Neuronal stem cell (in vitro differentiated cells): Measurements from ENCODE around the gene ATAD3C.
"Not testable (repeated sequence)": the region's sequence is repeated elsewhere in the genome, so short reads cannot be mapped to it uniquely, and the experiment has no call there.

Experiments used
- DNase-seq: peaks from one replicate; pipeline ENCODE4 v3.0.0-alpha.2; 2013; ENCODE audit warnings: low spot score
- H2AFZ ChIP-seq: one replicate; pipeline ENCODE4 v1.6.1; 2013; ENCODE audit warnings: mild to moderate bottlenecking, low read length, inconsistent platforms
- H2AK5ac ChIP-seq: 2 replicates; pipeline ENCODE4 v1.6.1; 2013; ENCODE audit warnings: low read depth, mild to moderate bottlenecking, inconsistent platforms, low read length, moderate library complexity, mixed read lengths
- H2BK120ac ChIP-seq: 2 replicates; pipeline ENCODE4 v1.6.1; 2013; ENCODE audit warnings: low read depth, mild to moderate bottlenecking, inconsistent platforms, low read length, moderate library complexity, mixed read lengths
- H2BK12ac ChIP-seq: one replicate; pipeline ENCODE4 v1.6.1; 2013; ENCODE audit warnings: low read length, inconsistent platforms
- H2BK15ac ChIP-seq: 2 replicates; pipeline ENCODE4 v1.6.1; 2013; ENCODE audit warnings: mild to moderate bottlenecking, low read length, inconsistent platforms, mixed read lengths
- H2BK5ac ChIP-seq: one replicate; pipeline ENCODE4 v1.6.1; 2013; ENCODE audit warnings: inconsistent platforms, mild to moderate bottlenecking, low read length, moderate library complexity
- H3K14ac ChIP-seq: one replicate; pipeline ENCODE4 v1.6.1; 2013; ENCODE audit warnings: low read length, inconsistent platforms
- H3K18ac ChIP-seq: 2 replicates; pipeline ENCODE4 v1.6.1; 2013; ENCODE audit warnings: low read length, inconsistent platforms
- H3K23ac ChIP-seq: 2 replicates; pipeline ENCODE4 v1.6.1; 2013; ENCODE audit warnings: low read depth, mild to moderate bottlenecking, mixed read lengths, low read length, inconsistent platforms; ENCODE audit not compliant: poor library complexity
- H3K27ac ChIP-seq: replicated peaks from 3 replicates; pipeline ENCODE4 v1.5.1; 2013; ENCODE audit warnings: low read length, inconsistent platforms
- H3K27me3 ChIP-seq, 3 experiments: 2 replicates each; pipeline ENCODE4 v1.6.1; 2013; ENCODE audit warnings: low read length in 3 of 3, mild to moderate bottlenecking in 2 of 3, inconsistent platforms in 1 of 3, low read depth in 1 of 3, mixed read lengths in 1 of 3, moderate library complexity in 1 of 3; ENCODE audit not compliant: control insufficient read depth in 3 of 3, insufficient read depth in 3 of 3
- H3K36me3 ChIP-seq, 2 donors: replicated peaks in 1 of 2; 2 replicates each; pipeline ENCODE4 v1.6.1; 2013; ENCODE audit warnings: low read length in 2 of 2; ENCODE audit not compliant: control insufficient read depth in 2 of 2, insufficient read depth in 2 of 2
- H3K4ac ChIP-seq: 2 replicates; pipeline ENCODE4 v1.6.1; 2013; ENCODE audit warnings: inconsistent platforms, mild to moderate bottlenecking, low read length, moderate library complexity
- H3K4me1 ChIP-seq, 2 donors: 1 replicate in 1 of 2; 2 replicates in 1 of 2; pipeline ENCODE4 v1.6.1; 2013; ENCODE audit warnings: low read length in 2 of 2, low read depth in 1 of 2; ENCODE audit not compliant: control insufficient read depth in 2 of 2, insufficient read depth in 1 of 2
- H3K4me2 ChIP-seq: one replicate; pipeline ENCODE4 v1.6.1; 2013; ENCODE audit warnings: mild to moderate bottlenecking, low read length, inconsistent platforms; ENCODE audit not compliant: insufficient read depth, poor library complexity, severe bottlenecking
- H3K4me3 ChIP-seq, 2 donors: 2 replicates each; pipeline ENCODE4 v1.5.1; 2013; ENCODE audit warnings: low read length in 2 of 2, mild to moderate bottlenecking in 2 of 2, inconsistent platforms in 1 of 2, moderate library complexity in 1 of 2
- H3K79me1 ChIP-seq: one replicate; pipeline ENCODE4 v1.6.1; 2013; ENCODE audit warnings: low read depth, mild to moderate bottlenecking, inconsistent platforms, low read length, moderate library complexity
- H3K9ac ChIP-seq: one replicate; pipeline ENCODE4 v1.6.1; 2013; ENCODE audit warnings: mild to moderate bottlenecking, low read depth, low read length, inconsistent platforms; ENCODE audit not compliant: poor library complexity
- H3K9me3 ChIP-seq, 2 donors: replicated peaks in 1 of 2; 2 replicates each; pipeline versions ENCODE3 to v1.6.1; 2013; ENCODE audit warnings: low read length in 2 of 2, mild to moderate bottlenecking in 2 of 2, inconsistent platforms in 1 of 2, low read depth in 1 of 2, mixed read lengths in 1 of 2, moderate library complexity in 1 of 2; ENCODE audit not compliant: control insufficient read depth in 2 of 2, insufficient read depth in 1 of 2
- H4K8ac ChIP-seq: one replicate; pipeline ENCODE4 v1.6.1; 2013; ENCODE audit warnings: low read depth, mild to moderate bottlenecking, inconsistent platforms, low read length, moderate library complexity
- H4K91ac ChIP-seq: one replicate; pipeline ENCODE4 v1.6.1; 2013; ENCODE audit warnings: low read length, low read depth, mild to moderate bottlenecking, inconsistent platforms; ENCODE audit not compliant: poor library complexity
- WGBS, 2 donors: extraction: QIAGEN DNeasy Blood & Tissue Kit; methylation state at CpG; one replicate each; pipeline ENCODE4 v1.1.7; 2013; ENCODE audit warnings: missing lambda C conversion rate in 2 of 2, mixed read lengths in 1 of 2; ENCODE audit not compliant: insufficient read length in 2 of 2, insufficient replicate concordance in 1 of 2; ENCODE audit errors: extremely low coverage in 2 of 2; 5-methylcytosine and 5-hydroxymethylcytosine counted together

The ATAD3C gene

DNA sequence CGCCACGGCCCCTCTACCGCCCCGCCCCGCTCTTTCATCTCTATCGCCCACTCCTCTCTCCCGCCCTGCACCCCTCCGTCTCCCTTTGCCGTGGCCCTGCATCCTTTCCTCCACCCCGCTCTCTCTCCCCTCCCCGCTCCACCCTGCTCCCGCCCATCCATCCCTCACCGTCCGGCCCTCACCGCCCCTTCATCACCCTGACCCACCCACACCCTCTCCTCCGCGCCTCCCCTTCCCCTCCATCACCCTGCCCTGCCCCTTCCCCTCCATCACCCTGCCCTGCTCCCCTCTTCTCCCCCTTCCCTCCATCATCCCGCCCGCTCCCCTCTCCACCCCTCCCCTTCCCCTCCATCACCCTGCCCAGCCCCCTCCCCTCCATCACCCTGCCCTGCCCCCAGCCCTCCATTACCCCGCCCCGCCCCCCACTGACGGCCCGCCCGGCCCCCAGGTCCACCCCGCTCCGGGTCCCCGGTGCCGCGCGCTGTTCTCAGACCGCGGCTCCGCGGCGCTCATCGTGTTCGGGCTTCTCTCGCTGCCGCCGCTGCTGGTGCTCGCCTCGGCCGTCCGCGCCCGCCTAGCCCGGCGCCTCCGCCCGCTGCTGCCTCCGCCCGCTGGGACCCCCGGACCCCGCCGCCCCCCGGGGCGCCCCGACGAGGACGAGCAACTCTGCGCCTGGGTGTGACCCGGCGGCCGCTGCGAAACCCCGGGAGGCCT, 22.2 kb upstream of the ATAD3C start:
- 100% methylated on average over 2 of the region's 66 CpGs; no CpG with 5 or more reads in 1 of the 2 donors for WGBS, 2 donors
- H3K9me3 ChIP-seq, result peaks cover 0 to 3% of the 10 kb centered on the region in 2 donors
- no peak overlapping the region for H2BK120ac ChIP-seq
- peak; percentile 76 for DNase-seq
- no peak overlapping the region for H3K27ac ChIP-seq
- no peaks in the 10 kb centered on the region for H3K36me3 ChIP-seq
- H2BK15ac ChIP-seq, result peak overlapping the region; percentile 94
- H3K79me1 ChIP-seq, result peaks cover 1% of the 10 kb centered on the region
- H3K27me3 ChIP-seq, result no peaks in the 10 kb centered on the region
- no peak overlapping the region for H2BK5ac ChIP-seq
- peak overlapping the region; percentile 80 for H3K4me2 ChIP-seq
- H3K14ac ChIP-seq, result no peak overlapping the region
- H3K4me1 ChIP-seq, result peaks cover 25 to 49% of the 10 kb centered on the region in 2 donors
- H3K23ac ChIP-seq, result peak overlapping the region; percentile 55
- H2BK12ac ChIP-seq, result no peak overlapping the region
- peak overlapping the region; percentile 70 for H3K9ac ChIP-seq
- peak overlapping the region; percentile 92 for H4K91ac ChIP-seq
- H4K8ac ChIP-seq, result no peak overlapping the region
- peak overlapping the region; percentile 94 for H3K18ac ChIP-seq
- peak overlapping the region; percentile 40 to 70 for H3K4me3 ChIP-seq
- peak overlapping the region; percentile 99 for H2AK5ac ChIP-seq
- peak overlapping the region; percentile 84 for H2AFZ ChIP-seq
- H3K4ac ChIP-seq, result no peak overlapping the region

- Histone ChIP-seq H3K27me3 (no peaks in the 10 kb centered on the region), H2AFZ (peak overlapping the region; percentile 84), H2BK12ac (no peak overlapping the region), H2BK15ac (peak overlapping the region; percentile 94), H3K4me2 (peak overlapping the region; percentile 80), H3K14ac (no peak overlapping the region), H2BK5ac (no peak overlapping the region), H4K91ac (no peak overlapping the region), H3K9me3 (peaks cover 0 to 3% of the 10 kb centered on the region in 2 donors), H2AK5ac (peak overlapping the region; percentile 18), H3K9ac (peak overlapping the region; percentile 70), H3K23ac (peak overlapping the region; percentile 55), H3K36me3 (no peaks in the 10 kb centered on the region), H2BK120ac (no peak overlapping the region), H3K27ac (no peak overlapping the region), H3K18ac (peak overlapping the region; percentile 94), H3K4ac (no peak overlapping the region), H4K8ac (no peak overlapping the region), H3K79me1 (peaks cover 1% of the 10 kb centered on the region), H3K4me1 (peaks cover 30 to 50% of the 10 kb centered on the region in 2 donors), H3K4me3 (peak overlapping the region; percentile 40 to 70)
- WGBS, 2 donors, result no CpG with 5 or more reads among the region's 22 CpGs
- DNase-seq, result no peak
Measured at GRCh38 chr1:1427820-1428148, 21.7 kb upstream of the ATAD3C start.

DNA sequence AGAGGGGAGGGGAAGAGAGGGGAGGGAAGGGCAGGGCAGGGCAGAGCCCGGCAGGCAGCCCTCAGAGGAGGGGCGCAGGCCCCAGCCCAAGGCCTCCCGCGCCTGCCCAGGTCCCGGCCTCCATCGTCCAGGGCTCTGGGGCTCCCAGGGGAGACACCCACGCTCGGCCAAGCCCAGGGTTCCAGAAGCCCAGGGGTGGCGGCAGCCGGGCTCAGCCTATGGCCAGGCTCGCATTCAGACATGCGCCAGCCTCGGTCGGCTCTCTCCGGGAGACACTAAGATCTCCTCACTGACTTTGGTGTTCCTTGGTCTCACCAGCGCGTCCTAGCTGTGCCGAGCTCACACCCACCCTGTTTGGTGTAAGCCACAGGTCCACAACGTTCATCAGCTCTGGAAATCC, 21.3 kb upstream of the ATAD3C start:
- H2BK15ac ChIP-seq, result peak overlapping the region; percentile 79
- no peak overlapping the region for H2AK5ac ChIP-seq
- no CpG with 5 or more reads among the region's 19 CpGs for WGBS, 2 donors
- H3K27ac ChIP-seq, result no peak overlapping the region
- peaks cover 30 to 49% of the 10 kb centered on the region in 2 donors for H3K4me1 ChIP-seq
- no peak overlapping the region for H2AFZ ChIP-seq
- H3K18ac ChIP-seq, result peak overlapping the region; percentile 7
- H3K23ac ChIP-seq, result no peak overlapping the region
- H3K79me1 ChIP-seq, result peaks cover 1% of the 10 kb centered on the region
- peaks cover 0 to 3% of the 10 kb centered on the region in 2 donors for H3K9me3 ChIP-seq
- no peak overlapping the region for H3K9ac ChIP-seq
- H4K8ac ChIP-seq, result no peak overlapping the region
- no peaks in the 10 kb centered on the region for H3K36me3 ChIP-seq
- no peak overlapping the region for H3K4me2 ChIP-seq
- no peak overlapping the region for H2BK12ac ChIP-seq
- no peak overlapping the region for H3K4ac ChIP-seq
- no peaks in the 10 kb centered on the region for H3K27me3 ChIP-seq
- no peak overlapping the region for H2BK5ac ChIP-seq
- no peak overlapping the region for H3K4me3 ChIP-seq
- peak overlapping the region; percentile 41 for H2BK120ac ChIP-seq
- no peak for DNase-seq
- no peak overlapping the region for H4K91ac ChIP-seq
- no peak overlapping the region for H3K14ac ChIP-seq

DNA sequence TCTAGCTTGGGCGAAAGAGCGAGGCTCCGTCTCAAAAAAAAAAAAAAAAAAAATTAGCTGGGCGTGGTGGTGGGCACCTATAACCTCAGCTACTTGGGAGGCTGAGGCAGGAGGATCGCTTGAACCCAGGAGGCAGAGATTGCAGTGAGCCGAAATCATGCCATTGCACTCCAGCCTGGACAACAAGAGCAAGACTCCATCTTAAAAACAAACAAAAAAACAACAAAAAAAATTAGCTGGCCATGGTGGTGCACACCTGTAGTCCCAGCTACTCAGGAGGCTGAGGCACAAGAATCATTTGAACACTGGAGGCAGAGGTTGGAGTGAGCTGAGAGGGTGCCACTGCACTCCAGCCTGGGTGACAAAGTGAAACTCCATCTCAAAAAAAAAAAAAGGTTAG, 20.5 kb upstream of the ATAD3C start:
- no CpG with 5 or more reads among the region's 6 CpGs for WGBS, 2 donors
- H4K8ac ChIP-seq, H2AFZ ChIP-seq, H2BK120ac ChIP-seq, H2AK5ac ChIP-seq, H3K4me3 ChIP-seq, H3K79me1 ChIP-seq, H4K91ac ChIP-seq, H3K23ac ChIP-seq, H3K14ac ChIP-seq, H3K27me3 ChIP-seq, H3K36me3 ChIP-seq, H2BK12ac ChIP-seq, DNase-seq, H3K9me3 ChIP-seq, H3K27ac ChIP-seq, H3K18ac ChIP-seq, H3K9ac ChIP-seq, H3K4me2 ChIP-seq, H3K4ac ChIP-seq, H2BK5ac ChIP-seq, H2BK15ac ChIP-seq: not testable (repeated sequence)
- H3K4me1 ChIP-seq, result peaks cover 38 to 56% of the 10 kb centered on the region in 2 donors
